WTC11 (cell line): Measurements from ENCODE around the gene DGUOK.

ENCODE experiments used
- ETV6 ChIP-seq: sonication (generic); formaldehyde crosslinking; IDR thresholded peaks from 2 replicates; pipeline ENCODE4 v1.8.1; 2022; ENCODE audit warnings: mild to moderate bottlenecking, missing genetic modification reagents
- FOXJ3 ChIP-seq: sonication (generic); formaldehyde crosslinking; IDR thresholded peaks from 2 replicates; pipeline ENCODE4 v1.9.0; 2021; ENCODE audit warnings: missing genetic modification reagents, mild to moderate bottlenecking, borderline replicate concordance
- JUN ChIP-seq: sonication (generic); formaldehyde crosslinking; IDR thresholded peaks from 2 replicates; pipeline ENCODE4 v1.8.0; 2023; ENCODE audit warnings: mild to moderate bottlenecking, missing genetic modification reagents
- NFYB ChIP-seq: sonication (generic); formaldehyde crosslinking; conservative IDR thresholded peaks from 2 replicates; pipeline ENCODE4 v1.8.0; 2022; ENCODE audit warnings: low read depth, missing genetic modification reagents
- NR2C2 ChIP-seq: sonication (generic); formaldehyde crosslinking; IDR thresholded peaks from 2 replicates; pipeline ENCODE4 v1.8.0; 2022; ENCODE audit warnings: mild to moderate bottlenecking, missing genetic modification reagents
- ZNF232 ChIP-seq: sonication (generic); formaldehyde crosslinking; IDR thresholded peaks from 2 replicates; pipeline ENCODE4 v1.8.0; 2022; ENCODE audit warnings: mild to moderate bottlenecking, missing genetic modification reagents
- TF ChIP-seq, protein P1 (sequence below): fragments of 200-600 bp; IDR thresholded peaks from 2 replicates; pipeline ENCODE4 v1.8.0; 2022; ENCODE audit warnings: antibody characterized with exemption
- TF ChIP-seq, protein P2 (sequence below): sonication (generic); formaldehyde crosslinking; IDR thresholded peaks from 2 replicates; pipeline ENCODE4 v1.8.1; 2022; ENCODE audit warnings: low read depth, missing genetic modification reagents, borderline replicate concordance
- TF ChIP-seq, protein P3 (sequence below): sonication (generic); formaldehyde crosslinking; IDR thresholded peaks from 2 replicates; pipeline ENCODE4 v1.8.0; 2022; ENCODE audit warnings: mild to moderate bottlenecking, missing genetic modification reagents
- TF ChIP-seq, protein P4 (sequence below): sonication (generic); formaldehyde crosslinking; IDR thresholded peaks from 2 replicates; pipeline ENCODE4 v1.8.1; 2023; ENCODE audit warnings: mild to moderate bottlenecking, missing genetic modification reagents, moderate library complexity
- TF ChIP-seq, protein P5 (sequence below): sonication (generic); formaldehyde crosslinking; IDR thresholded peaks from 2 replicates; pipeline ENCODE4 v1.8.0; 2023; ENCODE audit warnings: mild to moderate bottlenecking, missing genetic modification reagents
- TF ChIP-seq, protein P6 (sequence below): sonication (generic); formaldehyde crosslinking; IDR thresholded peaks from 2 replicates; pipeline ENCODE4 v1.8.1; 2023; ENCODE audit warnings: mild to moderate bottlenecking, missing genetic modification reagents

DNA sequence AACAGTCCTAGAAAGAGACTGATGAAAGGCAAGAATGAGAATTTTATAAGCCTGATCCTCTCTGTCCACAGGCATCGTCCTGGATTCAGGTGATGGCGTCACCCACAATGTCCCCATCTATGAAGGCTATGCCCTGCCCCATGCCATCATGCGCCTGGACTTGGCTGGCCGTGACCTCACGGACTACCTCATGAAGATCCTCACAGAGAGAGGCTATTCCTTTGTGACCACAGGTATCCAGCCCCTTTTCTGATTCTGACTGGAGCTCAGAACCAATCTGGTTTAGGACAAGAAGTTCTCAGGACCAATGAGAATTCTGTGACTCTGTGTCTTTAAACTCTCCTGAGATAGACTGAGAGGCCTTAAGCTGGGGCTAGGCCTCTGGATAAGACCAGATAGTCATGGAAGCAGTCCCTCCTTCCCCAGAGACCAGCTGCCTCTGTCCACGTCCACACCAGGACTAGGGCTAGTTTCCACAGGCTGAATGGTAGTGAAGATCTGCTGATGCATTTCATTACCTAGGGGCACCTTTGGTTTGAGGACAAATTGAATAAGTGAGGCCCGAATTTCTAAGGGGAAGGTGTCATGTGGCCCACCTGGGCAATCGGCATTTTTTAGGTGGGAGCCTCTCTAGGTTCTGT lies 13.1 kb upstream of the DGUOK start:
- TF ChIP-seq, protein P1, sequence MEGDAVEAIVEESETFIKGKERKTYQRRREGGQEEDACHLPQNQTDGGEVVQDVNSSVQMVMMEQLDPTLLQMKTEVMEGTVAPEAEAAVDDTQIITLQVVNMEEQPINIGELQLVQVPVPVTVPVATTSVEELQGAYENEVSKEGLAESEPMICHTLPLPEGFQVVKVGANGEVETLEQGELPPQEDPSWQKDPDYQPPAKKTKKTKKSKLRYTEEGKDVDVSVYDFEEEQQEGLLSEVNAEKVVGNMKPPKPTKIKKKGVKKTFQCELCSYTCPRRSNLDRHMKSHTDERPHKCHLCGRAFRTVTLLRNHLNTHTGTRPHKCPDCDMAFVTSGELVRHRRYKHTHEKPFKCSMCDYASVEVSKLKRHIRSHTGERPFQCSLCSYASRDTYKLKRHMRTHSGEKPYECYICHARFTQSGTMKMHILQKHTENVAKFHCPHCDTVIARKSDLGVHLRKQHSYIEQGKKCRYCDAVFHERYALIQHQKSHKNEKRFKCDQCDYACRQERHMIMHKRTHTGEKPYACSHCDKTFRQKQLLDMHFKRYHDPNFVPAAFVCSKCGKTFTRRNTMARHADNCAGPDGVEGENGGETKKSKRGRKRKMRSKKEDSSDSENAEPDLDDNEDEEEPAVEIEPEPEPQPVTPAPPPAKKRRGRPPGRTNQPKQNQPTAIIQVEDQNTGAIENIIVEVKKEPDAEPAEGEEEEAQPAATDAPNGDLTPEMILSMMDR: no peak
- no peak for TF ChIP-seq ZNF232 (CRISPR knock-in tag)
- TF ChIP-seq JUN (CRISPR knock-in tag): no peak
- no peak for TF ChIP-seq FOXJ3
- TF ChIP-seq, protein P2, sequence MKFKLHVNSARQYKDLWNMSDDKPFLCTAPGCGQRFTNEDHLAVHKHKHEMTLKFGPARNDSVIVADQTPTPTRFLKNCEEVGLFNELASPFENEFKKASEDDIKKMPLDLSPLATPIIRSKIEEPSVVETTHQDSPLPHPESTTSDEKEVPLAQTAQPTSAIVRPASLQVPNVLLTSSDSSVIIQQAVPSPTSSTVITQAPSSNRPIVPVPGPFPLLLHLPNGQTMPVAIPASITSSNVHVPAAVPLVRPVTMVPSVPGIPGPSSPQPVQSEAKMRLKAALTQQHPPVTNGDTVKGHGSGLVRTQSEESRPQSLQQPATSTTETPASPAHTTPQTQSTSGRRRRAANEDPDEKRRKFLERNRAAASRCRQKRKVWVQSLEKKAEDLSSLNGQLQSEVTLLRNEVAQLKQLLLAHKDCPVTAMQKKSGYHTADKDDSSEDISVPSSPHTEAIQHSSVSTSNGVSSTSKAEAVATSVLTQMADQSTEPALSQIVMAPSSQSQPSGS (CRISPR knock-in tag): no peak
- TF ChIP-seq ETV6 (CRISPR knock-in tag): no peak
- TF ChIP-seq, protein P3, sequence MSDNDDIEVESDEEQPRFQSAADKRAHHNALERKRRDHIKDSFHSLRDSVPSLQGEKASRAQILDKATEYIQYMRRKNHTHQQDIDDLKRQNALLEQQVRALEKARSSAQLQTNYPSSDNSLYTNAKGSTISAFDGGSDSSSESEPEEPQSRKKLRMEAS (CRISPR knock-in tag): no peak
- TF ChIP-seq NR2C2: no peak
- no peak for TF ChIP-seq NFYB (CRISPR knock-in tag)
- TF ChIP-seq, protein P4, sequence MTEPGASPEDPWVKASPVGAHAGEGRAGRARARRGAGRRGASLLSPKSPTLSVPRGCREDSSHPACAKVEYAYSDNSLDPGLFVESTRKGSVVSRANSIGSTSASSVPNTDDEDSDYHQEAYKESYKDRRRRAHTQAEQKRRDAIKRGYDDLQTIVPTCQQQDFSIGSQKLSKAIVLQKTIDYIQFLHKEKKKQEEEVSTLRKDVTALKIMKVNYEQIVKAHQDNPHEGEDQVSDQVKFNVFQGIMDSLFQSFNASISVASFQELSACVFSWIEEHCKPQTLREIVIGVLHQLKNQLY (CRISPR knock-in tag): no peak
- TF ChIP-seq, protein P5, sequence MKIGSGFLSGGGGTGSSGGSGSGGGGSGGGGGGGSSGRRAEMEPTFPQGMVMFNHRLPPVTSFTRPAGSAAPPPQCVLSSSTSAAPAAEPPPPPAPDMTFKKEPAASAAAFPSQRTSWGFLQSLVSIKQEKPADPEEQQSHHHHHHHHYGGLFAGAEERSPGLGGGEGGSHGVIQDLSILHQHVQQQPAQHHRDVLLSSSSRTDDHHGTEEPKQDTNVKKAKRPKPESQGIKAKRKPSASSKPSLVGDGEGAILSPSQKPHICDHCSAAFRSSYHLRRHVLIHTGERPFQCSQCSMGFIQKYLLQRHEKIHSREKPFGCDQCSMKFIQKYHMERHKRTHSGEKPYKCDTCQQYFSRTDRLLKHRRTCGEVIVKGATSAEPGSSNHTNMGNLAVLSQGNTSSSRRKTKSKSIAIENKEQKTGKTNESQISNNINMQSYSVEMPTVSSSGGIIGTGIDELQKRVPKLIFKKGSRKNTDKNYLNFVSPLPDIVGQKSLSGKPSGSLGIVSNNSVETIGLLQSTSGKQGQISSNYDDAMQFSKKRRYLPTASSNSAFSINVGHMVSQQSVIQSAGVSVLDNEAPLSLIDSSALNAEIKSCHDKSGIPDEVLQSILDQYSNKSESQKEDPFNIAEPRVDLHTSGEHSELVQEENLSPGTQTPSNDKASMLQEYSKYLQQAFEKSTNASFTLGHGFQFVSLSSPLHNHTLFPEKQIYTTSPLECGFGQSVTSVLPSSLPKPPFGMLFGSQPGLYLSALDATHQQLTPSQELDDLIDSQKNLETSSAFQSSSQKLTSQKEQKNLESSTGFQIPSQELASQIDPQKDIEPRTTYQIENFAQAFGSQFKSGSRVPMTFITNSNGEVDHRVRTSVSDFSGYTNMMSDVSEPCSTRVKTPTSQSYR (CRISPR knock-in tag): no peak
- TF ChIP-seq, protein P6, sequence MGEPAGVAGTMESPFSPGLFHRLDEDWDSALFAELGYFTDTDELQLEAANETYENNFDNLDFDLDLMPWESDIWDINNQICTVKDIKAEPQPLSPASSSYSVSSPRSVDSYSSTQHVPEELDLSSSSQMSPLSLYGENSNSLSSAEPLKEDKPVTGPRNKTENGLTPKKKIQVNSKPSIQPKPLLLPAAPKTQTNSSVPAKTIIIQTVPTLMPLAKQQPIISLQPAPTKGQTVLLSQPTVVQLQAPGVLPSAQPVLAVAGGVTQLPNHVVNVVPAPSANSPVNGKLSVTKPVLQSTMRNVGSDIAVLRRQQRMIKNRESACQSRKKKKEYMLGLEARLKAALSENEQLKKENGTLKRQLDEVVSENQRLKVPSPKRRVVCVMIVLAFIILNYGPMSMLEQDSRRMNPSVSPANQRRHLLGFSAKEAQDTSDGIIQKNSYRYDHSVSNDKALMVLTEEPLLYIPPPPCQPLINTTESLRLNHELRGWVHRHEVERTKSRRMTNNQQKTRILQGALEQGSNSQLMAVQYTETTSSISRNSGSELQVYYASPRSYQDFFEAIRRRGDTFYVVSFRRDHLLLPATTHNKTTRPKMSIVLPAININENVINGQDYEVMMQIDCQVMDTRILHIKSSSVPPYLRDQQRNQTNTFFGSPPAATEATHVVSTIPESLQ (CRISPR knock-in tag): no peak
